CD4-positive, alpha-beta T cell treated with Interleukin-12 subunit alpha and Interleukin-12 subunit beta, for 1 hour (primary cell): ENCODE results near the gene INSRR.

Experiments used
- DNase-seq: peaks from one replicate; pipeline ENCODE4 v3.0.0-alpha.2; 2020

INSRR gene

GRCh38 chr1:156858959-156859522, at the start of gene INSRR:
Gene INSRR (minus strand): TSS chr1:156859117. CDS start chr1:156858621, 496 bp downstream.
- DNase-seq, result no peak

- no peak for DNase-seq
Measured at GRCh38 chr1:156908541-156908940, 49.6 kb upstream of the INSRR start.

- no peak for DNase-seq
Measured at GRCh38 chr1:156906206-156906906, 47.4 kb upstream of the INSRR start.

- DNase-seq, result no peak
Measured at GRCh38 chr1:156905651-156906050, 46.7 kb upstream of the INSRR start.

- no peak for DNase-seq
Measured at GRCh38 chr1:156905176-156905575, 46.3 kb upstream of the INSRR start.

GRCh38 chr1:156904187-156904959, 45.5 kb upstream of the INSRR start:
- DNase-seq, result no peak

- DNase-seq, result no peak
Measured at GRCh38 chr1:156903328-156904091, 44.6 kb upstream of the INSRR start.

GRCh38 chr1:156901966-156902915, 43.3 kb upstream of the INSRR start:
- no peak for DNase-seq

GRCh38 chr1:156901590-156901900, 42.6 kb upstream of the INSRR start:
- DNase-seq, result no peak

GRCh38 chr1:156900896-156901589, 42.1 kb upstream of the INSRR start:
- DNase-seq, result no peak

GRCh38 chr1:156899956-156900718, 41.2 kb upstream of the INSRR start:
- no peak for DNase-seq

- no peak for DNase-seq
Measured at GRCh38 chr1:156898971-156899664, 40.2 kb upstream of the INSRR start.

- DNase-seq, result no peak
Measured at GRCh38 chr1:156898161-156898566, 39.2 kb upstream of the INSRR start.

- no peak for DNase-seq
Measured at GRCh38 chr1:156897078-156897825, 38.3 kb upstream of the INSRR start.

- DNase-seq, result no peak
Measured at GRCh38 chr1:156896490-156897033, 37.6 kb upstream of the INSRR start.

GRCh38 chr1:156895927-156896326, 37.0 kb upstream of the INSRR start:
- no peak for DNase-seq

GRCh38 chr1:156895455-156895812, 36.5 kb upstream of the INSRR start:
- no peak for DNase-seq

- no peak for DNase-seq
Measured at GRCh38 chr1:156894711-156895454, 36.0 kb upstream of the INSRR start.
